PC-9 (cell line): ENCODE measurements around the gene SLC7A8.

Experiments
- CTCF ChIP-seq: fragments of 200-600 bp; sonication (generic); conservative IDR thresholded peaks from 2 replicates; pipeline ENCODE4 v1.6.1; 2017; ENCODE audit warnings: mixed run types, antibody characterized with exemption, mild to moderate bottlenecking, moderate library complexity
- EZH2 ChIP-seq: fragments of 200-600 bp; sonication (generic); IDR thresholded peaks from 2 replicates; pipeline ENCODE4 v1.8.0; 2017; ENCODE audit warnings: antibody characterized with exemption, low read depth

DNA sequence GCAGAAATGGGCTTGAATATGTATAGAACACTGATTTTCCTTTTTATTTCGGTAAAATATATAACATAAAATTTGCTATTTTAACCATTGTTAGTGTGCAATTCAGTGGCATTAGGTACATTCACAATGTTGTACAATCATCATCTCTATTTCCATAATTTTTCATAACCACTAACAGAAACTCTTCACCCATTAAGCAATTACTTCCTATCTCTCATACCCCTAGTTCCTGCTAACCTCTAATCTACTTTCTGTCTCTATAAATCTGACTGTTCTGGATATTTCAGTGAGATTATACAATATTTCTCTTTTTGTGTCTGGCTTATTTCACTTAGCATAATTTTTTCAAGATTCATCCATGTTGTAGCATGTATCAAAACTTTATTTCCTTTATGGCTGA lies 45.4 kb upstream of the SLC7A8 start:
- TF ChIP-seq CTCF = no peak
- TF ChIP-seq EZH2 = no peak
